Smooth muscle cell (in vitro differentiated cells): ENCODE results near the gene CMPK2. TPM values are rescaled to one million over a fixed set of nuclear protein-coding genes. Genes with fewer than 3 reads are reported as not detected.

Experiments
- DNase-seq: peaks from one replicate; lab custom pipeline; 2025; ENCODE audit not compliant: unreplicated experiment; lab: John Stamatoyannopoulos, UW
- H2AFZ ChIP-seq: fragments of 200-600 bp; sonication (generic); 2 replicates; pipeline ENCODE4 v1.6.0; 2016; ENCODE audit warnings: antibody characterized with exemption, low read depth, mild to moderate bottlenecking
- H3F3A ChIP-seq: fragments of 200-600 bp; sonication (generic); 2 replicates; pipeline ENCODE4 v1.6.0; 2017; ENCODE audit warnings: antibody characterized with exemption, low read depth
- H3K27ac ChIP-seq: fragments of 200-600 bp; sonication (generic); 2 replicates; pipeline ENCODE4 v1.5.1; 2016; ENCODE audit warnings: low read depth, mild to moderate bottlenecking
- H3K27me3 ChIP-seq: fragments of 200-600 bp; sonication (generic); 2 replicates; pipeline ENCODE4 v1.6.1; 2016; ENCODE audit warnings: low read depth, mild to moderate bottlenecking
- H3K36me3 ChIP-seq: fragments of 200-600 bp; sonication (generic); 2 replicates; pipeline ENCODE4 v1.5.1; 2016; ENCODE audit warnings: low read depth
- H3K4me1 ChIP-seq: fragments of 200-600 bp; sonication (generic); 2 replicates; pipeline ENCODE4 v1.5.1; 2016; ENCODE audit warnings: low read depth
- H3K4me2 ChIP-seq: fragments of 200-600 bp; sonication (generic); 2 replicates; pipeline ENCODE4 v1.6.0; 2016; ENCODE audit warnings: mild to moderate bottlenecking
- H3K4me3 ChIP-seq: fragments of 200-600 bp; sonication (generic); 2 replicates; pipeline ENCODE4 v1.5.1; 2016; ENCODE audit warnings: mild to moderate bottlenecking
- H3K79me2 ChIP-seq: fragments of 200-600 bp; sonication (generic); 2 replicates; pipeline ENCODE4 v1.6.0; 2016; ENCODE audit warnings: low read depth, mild to moderate bottlenecking
- H3K9ac ChIP-seq: fragments of 200-600 bp; sonication (generic); 2 replicates; pipeline ENCODE4 v1.6.0; 2016; ENCODE audit warnings: low read depth
- H3K9me3 ChIP-seq: fragments of 200-600 bp; sonication (generic); replicated peaks from 2 replicates; pipeline ENCODE4 v1.5.1; 2016; ENCODE audit warnings: low read depth
- H4K20me1 ChIP-seq: fragments of 200-600 bp; sonication (generic); 2 replicates; pipeline ENCODE4 v1.6.0; 2016; ENCODE audit warnings: low read depth
- WGBS: methylation state at CpG from one replicate; pipeline ENCODE4 v1.1.7; 2016; ENCODE audit warnings: low lambda C conversion rate; 5-methylcytosine and 5-hydroxymethylcytosine counted together
- polyA plus RNA-seq: library from polyadenylated mRNA; unstranded; fragments of >200 nt; fragmentation: Nextera tagmentation; extraction: Ambion mirVana; gene quantifications from 2 replicates; pipeline ENCODE4 v1.2.1, GENCODE V29; 2016
- total RNA-seq: library from RNA; depleted of rRNA; stranded (reverse); fragments of >200 nt; gene quantifications from 2 replicates; pipeline ENCODE4 v1.2.3, GENCODE V29; 2014
- TF ChIP-seq, protein P1 (sequence below): fragments of 200-600 bp; sonication (generic); IDR thresholded peaks from 2 replicates; pipeline ENCODE4 v1.5.1; 2017; ENCODE audit warnings: borderline replicate concordance, mild to moderate bottlenecking, antibody characterized with exemption; ENCODE audit not compliant: insufficient read depth, poor library complexity, severe bottlenecking

The CMPK2 gene
- total and polyA plus RNA-seq, 2 experiments from 2014 or later: 0.19 to 0.31 TPM

DNA sequence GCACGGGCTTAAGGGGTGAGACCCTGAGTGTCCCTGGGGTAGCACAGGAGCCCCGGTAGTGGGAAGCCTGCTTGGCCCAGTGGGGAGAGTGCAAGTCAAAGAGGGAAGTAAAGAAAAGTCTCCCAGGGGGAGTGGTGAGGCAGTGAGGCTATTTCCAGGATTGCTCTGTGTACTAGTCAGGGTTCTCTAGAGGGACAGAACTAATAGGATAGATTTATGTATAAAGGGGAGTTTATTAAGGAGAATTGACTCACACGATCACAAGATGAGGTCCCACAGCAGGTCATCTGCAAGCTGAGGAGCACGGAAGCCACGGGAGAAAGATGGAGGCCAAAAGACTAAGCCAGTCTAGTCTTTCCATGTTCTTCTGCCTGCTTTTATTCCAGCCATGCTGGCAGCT lies 45.5 kb downstream of the CMPK2 start:
- Histone ChIP-seq H3K9me3 (no peaks in the 10 kb centered on the region), H3K27me3 (peaks cover 3% of the 10 kb centered on the region), H3K4me2 (no peak overlapping the region), H3K4me3 (no peak overlapping the region), H3F3A (no peaks in the 10 kb centered on the region), H3K27ac (no peak overlapping the region), H3K36me3 (no peaks in the 10 kb centered on the region), H3K79me2 (no peaks in the 10 kb centered on the region), H3K4me1 (no peaks in the 10 kb centered on the region), H4K20me1 (no peaks in the 10 kb centered on the region), H2AFZ (no peak overlapping the region), H3K9ac (no peak overlapping the region)
- DNase-seq: no peak
- WGBS: 87% methylated on average over 5 of the region's 5 CpGs
- TF ChIP-seq, protein P1, sequence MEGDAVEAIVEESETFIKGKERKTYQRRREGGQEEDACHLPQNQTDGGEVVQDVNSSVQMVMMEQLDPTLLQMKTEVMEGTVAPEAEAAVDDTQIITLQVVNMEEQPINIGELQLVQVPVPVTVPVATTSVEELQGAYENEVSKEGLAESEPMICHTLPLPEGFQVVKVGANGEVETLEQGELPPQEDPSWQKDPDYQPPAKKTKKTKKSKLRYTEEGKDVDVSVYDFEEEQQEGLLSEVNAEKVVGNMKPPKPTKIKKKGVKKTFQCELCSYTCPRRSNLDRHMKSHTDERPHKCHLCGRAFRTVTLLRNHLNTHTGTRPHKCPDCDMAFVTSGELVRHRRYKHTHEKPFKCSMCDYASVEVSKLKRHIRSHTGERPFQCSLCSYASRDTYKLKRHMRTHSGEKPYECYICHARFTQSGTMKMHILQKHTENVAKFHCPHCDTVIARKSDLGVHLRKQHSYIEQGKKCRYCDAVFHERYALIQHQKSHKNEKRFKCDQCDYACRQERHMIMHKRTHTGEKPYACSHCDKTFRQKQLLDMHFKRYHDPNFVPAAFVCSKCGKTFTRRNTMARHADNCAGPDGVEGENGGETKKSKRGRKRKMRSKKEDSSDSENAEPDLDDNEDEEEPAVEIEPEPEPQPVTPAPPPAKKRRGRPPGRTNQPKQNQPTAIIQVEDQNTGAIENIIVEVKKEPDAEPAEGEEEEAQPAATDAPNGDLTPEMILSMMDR: no peak

DNA sequence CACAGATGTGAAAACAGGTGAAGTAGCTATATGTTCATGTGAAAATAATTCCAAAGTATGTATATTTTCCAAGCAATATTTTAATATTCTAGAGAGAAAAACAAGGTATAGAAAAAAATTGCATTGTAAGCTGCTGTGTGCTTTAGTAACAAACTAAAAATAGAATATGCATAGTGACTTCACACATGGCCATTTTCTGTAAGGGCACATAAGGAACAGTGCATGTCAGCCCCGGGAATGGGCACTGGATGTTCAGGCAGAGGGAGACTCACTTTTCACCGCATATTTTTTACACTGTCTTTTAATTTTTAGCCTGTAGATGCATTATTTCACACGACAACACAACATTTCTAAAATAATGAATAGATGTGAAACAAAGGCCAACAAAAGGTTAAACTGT lies 46.0 kb downstream of the CMPK2 start:
- DNase-seq: no peak
- WGBS: 90% methylated on average over 3 of the region's 3 CpGs
- TF ChIP-seq, protein P1: no peak

DNA sequence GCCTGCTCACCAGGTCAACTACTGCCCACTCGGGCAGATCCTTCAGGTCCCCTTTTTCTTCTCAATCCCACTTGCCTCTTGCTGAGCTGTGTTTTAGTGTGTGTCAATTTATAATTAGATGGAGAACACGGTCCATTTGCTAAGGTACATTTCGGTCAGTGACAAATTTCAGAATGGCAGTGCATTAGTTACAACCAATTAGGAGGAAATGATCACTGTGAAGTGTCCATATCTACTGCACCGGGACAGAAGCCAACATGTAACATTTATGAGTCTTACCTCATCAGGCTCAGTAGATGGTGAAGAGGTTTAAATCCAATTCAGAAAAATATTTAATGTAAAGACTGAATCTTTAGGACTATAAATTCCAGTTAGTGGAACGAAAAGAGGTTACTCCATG lies 47.7 kb downstream of the CMPK2 start:
- Histone ChIP-seq H3K27ac (no peak overlapping the region), H3K4me1 (no peaks in the 10 kb centered on the region), H3K9ac (no peak overlapping the region), H3K9me3 (no peaks in the 10 kb centered on the region), H3K4me3 (no peak overlapping the region), H3K79me2 (no peaks in the 10 kb centered on the region), H3K4me2 (no peak overlapping the region), H2AFZ (no peak overlapping the region), H3F3A (no peaks in the 10 kb centered on the region), H4K20me1 (no peaks in the 10 kb centered on the region), H3K36me3 (no peaks in the 10 kb centered on the region), H3K27me3 (peaks cover 3% of the 10 kb centered on the region)
- no peak for DNase-seq
- TF ChIP-seq, protein P1: no peak
- 87% methylated on average over 5 of the region's 5 CpGs for WGBS

More for the DNA sequence above, 46.0 kb downstream of the CMPK2 start:
- Histone ChIP-seq H3K79me2 (no peaks in the 10 kb centered on the region), H3K36me3 (no peaks in the 10 kb centered on the region), H3K4me1 (no peaks in the 10 kb centered on the region), H3K4me2 (no peak overlapping the region), H3K4me3 (no peak overlapping the region), H3F3A (no peaks in the 10 kb centered on the region), H2AFZ (no peak overlapping the region), H3K9me3 (no peaks in the 10 kb centered on the region), H3K9ac (no peak overlapping the region), H3K27me3 (peaks cover 3% of the 10 kb centered on the region), H3K27ac (no peak overlapping the region), H4K20me1 (no peaks in the 10 kb centered on the region)

- H2AFZ ChIP-seq: no peak overlapping the region
- no peaks in the 10 kb centered on the region for H3K36me3 ChIP-seq
- no peaks in the 10 kb centered on the region for H3K4me1 ChIP-seq
- H3K9ac ChIP-seq: no peak overlapping the region
- WGBS: 95% methylated on average over 5 of the region's 5 CpGs
- no peaks in the 10 kb centered on the region for H3F3A ChIP-seq
- no peaks in the 10 kb centered on the region for H4K20me1 ChIP-seq
- H3K4me3 ChIP-seq: no peak overlapping the region
- no peaks in the 10 kb centered on the region for H3K79me2 ChIP-seq
- H3K9me3 ChIP-seq: no peaks in the 10 kb centered on the region
- no peak overlapping the region for H3K4me2 ChIP-seq
- DNase-seq: no peak
- TF ChIP-seq, protein P1: no peak
- no peak overlapping the region for H3K27ac ChIP-seq
- H3K27me3 ChIP-seq: peaks cover 3% of the 10 kb centered on the region
These were observed 50.8 kb downstream of the CMPK2 start for GRCh38 chr2:6814869-6815268.
